ENCODE data around the gene BRINP3.

Gene BRINP3

GRCh38 chr1:190084552-190084951, 393.1 kb downstream of the BRINP3 start:
- H3K27ac ChIP-seq: no peak overlapping the region
- TF ChIP-seq ZFX (IDR thresholded peaks at IDR 0.05): no peak
- peak; percentile 76 for TF ChIP-seq CTCF (conservative IDR thresholded peaks at IDR 0.05)

- TF ChIP-seq ZFX (IDR thresholded peaks at IDR 0.05): no peak
- no peak for TF ChIP-seq CTCF (conservative IDR thresholded peaks at IDR 0.05)
- no peak overlapping the region for H3K27ac ChIP-seq
Observed at GRCh38 chr1:190068304-190068703, 409.4 kb downstream of the BRINP3 start.

- TF ChIP-seq ZFX (IDR thresholded peaks at IDR 0.05) (no peak), CTCF (conservative IDR thresholded peaks at IDR 0.05) (no peak)
- H3K27ac ChIP-seq: no peak overlapping the region
Observed at GRCh38 chr1:190067592-190067991, 410.1 kb downstream of the BRINP3 start.

GRCh38 chr1:190066011-190066410, 411.7 kb downstream of the BRINP3 start:
- H3K27ac ChIP-seq: no peak overlapping the region
- no peak for TF ChIP-seq ZFX (IDR thresholded peaks at IDR 0.05)
- no peak for TF ChIP-seq CTCF (conservative IDR thresholded peaks at IDR 0.05)

GRCh38 chr1:190049314-190049713, 428.4 kb downstream of the BRINP3 start:
- no peak overlapping the region for H3K27ac ChIP-seq
- TF ChIP-seq ZFX (IDR thresholded peaks at IDR 0.05) (no peak), CTCF (conservative IDR thresholded peaks at IDR 0.05) (no peak)

All from C4-2B (cell line).